K562 (cell line): ENCODE measurements around the gene MAB21L3. TPM values are rescaled to one million over a fixed set of nuclear protein-coding genes. Genes with fewer than 3 reads are reported as not detected.

Source experiments
- ATAC-seq: fragments of 200-7000 bp; cut with Tn5 transposase; 3 replicates; pipeline ENCODE4 v1.9.1; 2020; ENCODE audit warnings: moderate library complexity
- BruUV-seq: library from RNA; stranded (reverse); fragments of 400-500 nt; replicated peaks from 2 replicates; lab custom pipeline; 2021; lab: Mats Ljungman, UMichigan
- CTCF ChIA-PET: fragments of 300-600 bp; formaldehyde crosslinking; extraction: SDS; loops from one replicate; lab custom pipeline; 2021; ENCODE audit warnings: low intra/inter-chr PET ratio; lab: Yijun Ruan, JAX
- POLR2A ChIA-PET: fragments of 300-600, 350-650 bp; sonication (Branson Sonifier 250); formaldehyde crosslinking; extraction: SDS; loops from one replicate; lab custom pipeline; 2021; ENCODE audit warnings: antibody characterized with exemption, inconsistent platforms; lab: Yijun Ruan, JAX
- DNase-seq, 4 experiments: peaks; one replicate each; pipeline versions ENCODE4 v3.0.0 to v3.0.0-alpha.2; 2011 to 2018; ENCODE audit warnings: low spot score in 3 of 4, mixed read lengths in 3 of 4; ENCODE audit errors: extremely low read depth in 1 of 4
- FAIRE-seq: peaks from 2 replicates; lab custom pipeline; 2011; peaks lifted over from hg19 to GRCh38; lab: Jason Lieb, UNC
- H2AFZ ChIP-seq: 2 replicates; pipeline ENCODE4 v1.6.0; 2011; ENCODE audit warnings: low read depth, low read length, control low read depth, inconsistent platforms
- H3K27ac ChIP-seq: fragments of 200-600 bp; 3 replicates; pipeline ENCODE4 v1.8.0; 2011; ENCODE audit warnings: low read depth, mild to moderate bottlenecking, control low read depth, inconsistent platforms, low read length, moderate library complexity, mixed read lengths; ENCODE audit errors: extremely low read depth
- H3K27me3 ChIP-seq, 2 experiments: fragments of 300-600 bp in 1 of 2; 2 replicates in 1 of 2; 3 replicates in 1 of 2; pipeline versions ENCODE4 v1.6.0 to v1.8.0; 2011; ENCODE audit warnings: inconsistent platforms in 2 of 2, low read length in 2 of 2, mild to moderate bottlenecking in 1 of 2, mixed read lengths in 1 of 2, moderate library complexity in 1 of 2; ENCODE audit not compliant: control insufficient read depth in 2 of 2, insufficient read depth in 2 of 2
- H3K36me3 ChIP-seq: fragments of 300-600 bp; 3 replicates; pipeline ENCODE4 v1.8.0; 2011; ENCODE audit warnings: mild to moderate bottlenecking, low read length, inconsistent platforms; ENCODE audit not compliant: control insufficient read depth, insufficient read depth
- H3K4me1 ChIP-seq, 2 experiments: fragments of 200-600 bp in 1 of 2; replicated peaks in 1 of 2; 2 replicates in 1 of 2; 3 replicates in 1 of 2; pipeline versions ENCODE4 v1.5.1 to v1.8.0; 2011; ENCODE audit warnings: inconsistent platforms in 2 of 2, low read length in 2 of 2, mild to moderate bottlenecking in 1 of 2, mixed read lengths in 1 of 2, moderate library complexity in 1 of 2; ENCODE audit not compliant: control insufficient read depth in 2 of 2, insufficient read depth in 2 of 2
- H3K4me2 ChIP-seq: 2 replicates; pipeline ENCODE4 v1.6.1; 2011; ENCODE audit warnings: low read length, control low read depth, inconsistent platforms, mixed read lengths; ENCODE audit not compliant: insufficient read depth
- H3K4me3 ChIP-seq: fragments of 200-600 bp; sonication (generic), shearing (Covaris generic); 2 replicates; pipeline ENCODE4 v1.5.1; 2016; ENCODE audit warnings: control low read depth, inconsistent platforms
- H3K79me2 ChIP-seq: fragments of 200-600 bp; 3 replicates; pipeline ENCODE4 v1.8.0; 2011; ENCODE audit warnings: low read length, inconsistent platforms; ENCODE audit not compliant: control insufficient read depth, insufficient read depth
- H3K9ac ChIP-seq, 2 experiments: 2 replicates each; pipeline versions ENCODE4 v1.6.0 to v1.6.1; 2011; ENCODE audit warnings: low read depth in 2 of 2, low read length in 2 of 2, control low read depth in 1 of 2, inconsistent platforms in 1 of 2, mild to moderate bottlenecking in 1 of 2, mixed read lengths in 1 of 2; ENCODE audit not compliant: insufficient read depth in 1 of 2
- H3K9me1 ChIP-seq: one replicate; pipeline ENCODE4 v1.6.0; 2011; ENCODE audit warnings: inconsistent platforms, mild to moderate bottlenecking, low read length, moderate library complexity; ENCODE audit not compliant: control insufficient read depth, insufficient read depth
- H3K9me3 ChIP-seq: replicated peaks from 2 replicates; pipeline ENCODE4 v1.5.1; 2011; ENCODE audit warnings: low read depth, low read length, inconsistent platforms; ENCODE audit not compliant: control insufficient read depth, insufficient read depth
- H4K20me1 ChIP-seq: replicated peaks from 2 replicates; pipeline ENCODE4 v1.6.1; 2011; ENCODE audit warnings: low read length, inconsistent platforms, mixed read lengths; ENCODE audit not compliant: control insufficient read depth, insufficient read depth
- COPS2 ChIP-seq: fragments of 450-650 bp; conservative IDR thresholded peaks from 2 replicates; pipeline ENCODE4 v1.6.1; 2016; ENCODE audit warnings: mild to moderate bottlenecking, moderate library complexity
- ELK3 ChIP-seq: fragments of 450-650 bp; formaldehyde crosslinking; IDR thresholded peaks from 2 replicates; pipeline ENCODE4 v1.4.0; 2020; ENCODE audit warnings: mild to moderate bottlenecking
- NFIC ChIP-seq: fragments of 450-650 bp; IDR thresholded peaks from 2 replicates; pipeline ENCODE4 v1.6.1; 2017; ENCODE audit warnings: mild to moderate bottlenecking, inconsistent platforms
- NONO ChIP-seq, 2 experiments: fragments of 200-400 bp in 1 of 2; fragments of 450-650 bp in 1 of 2; formaldehyde crosslinking in 1 of 2; IDR thresholded peaks; 2 replicates each; pipeline ENCODE4 v1.6.1; 2017; ENCODE audit warnings: low read depth in 2 of 2, mild to moderate bottlenecking in 2 of 2, moderate library complexity in 2 of 2, low read length in 1 of 2
- SNIP1 ChIP-seq: fragments of 450-650 bp; IDR thresholded peaks from 2 replicates; pipeline ENCODE4 v1.7.1; 2017; ENCODE audit warnings: low read depth, mild to moderate bottlenecking
- ZFP36 ChIP-seq: fragments of 150-350 bp; IDR thresholded peaks from 2 replicates; pipeline ENCODE4 v1.6.1; 2018; ENCODE audit warnings: low read length, low read depth; ENCODE audit not compliant: partially characterized antibody
- ZMIZ1 ChIP-seq, 2 experiments: fragments of 150-350 bp in 1 of 2; IDR thresholded peaks; 2 replicates each; pipeline ENCODE4 v1.6.1; 2012 to 2016; ENCODE audit warnings: low read depth in 2 of 2, low read length in 2 of 2, mild to moderate bottlenecking in 1 of 2, moderate library complexity in 1 of 2
- WGBS: fragments of 100-300 bp; shearing (Covaris generic); methylation state at CpG from one replicate; pipeline ENCODE4 v1.1.6; 2016; ENCODE audit warnings: low coverage, mixed read lengths; ENCODE audit not compliant: insufficient coverage; ENCODE audit errors: missing lambda C conversion rate; 5-methylcytosine and 5-hydroxymethylcytosine counted together
- in situ Hi-C: fragments of 300-500 bp; cut with MboI; formaldehyde crosslinking; loops from 4 replicates; pipeline ENCODE4 v1.15.0; 2018; ENCODE audit warnings: inconsistent platforms, mixed read lengths
- intact Hi-C: fragments of 100-400 bp; cut with micrococcal nuclease; formaldehyde crosslinking; loops from 2 replicates; pipeline ENCODE4 v1.14.2; 2022
- polyA plus RNA-seq, 8 experiments: library from polyadenylated mRNA; depleted of rRNA in 4 of 8; stranded (reverse) in 5 of 8; unstranded in 3 of 8; fragments of >200 nt; fragmentation: Nextera tagmentation in 2 of 8; fragmentation: Illumina TruSeq in 1 of 8; extraction: Ambion mirVana in 2 of 8; extraction: Trizol in 1 of 8; gene quantifications; 2 replicates each; pipeline versions ENCODE4 v1.2.1 to v1.2.3, GENCODE V29; 2011 to 2014; ENCODE audit warnings: inconsistent platforms in 1 of 8, missing spikeins in 1 of 8
- total RNA-seq, 7 experiments: library from RNA; depleted of rRNA in 6 of 7; stranded (reverse); fragments of >200 nt in 6 of 7; fragmentation: Illumina TruSeq in 2 of 7; extraction: Trizol in 2 of 7; gene quantifications; 2 replicates each; pipeline versions ENCODE4 v1.2.1 to v1.2.3, GENCODE V29; 2011 to 2021; ENCODE audit warnings: low replicate concordance in 1 of 7
- TF ChIP-seq, protein P1 (sequence below): fragments of 450-650 bp; IDR thresholded peaks from 2 replicates; pipeline ENCODE4 v1.6.1; 2018; ENCODE audit warnings: mild to moderate bottlenecking, low read depth; ENCODE audit not compliant: partially characterized antibody
- TF ChIP-seq, protein P2 (sequence below): fragments of 250-450 bp; sonication (Bioruptor Pico); IDR thresholded peaks from 2 replicates; pipeline ENCODE4 v1.8.0; 2021; ENCODE audit warnings: moderate library complexity, mild to moderate bottlenecking, inconsistent platforms
- TF ChIP-seq, protein P3 (sequence below): fragments of 250-450 bp; sonication (Bioruptor Pico); IDR thresholded peaks from 2 replicates; pipeline ENCODE4 v1.5.0; 2021; ENCODE audit warnings: mild to moderate bottlenecking, moderate library complexity

MAB21L3 gene
- total and polyA plus RNA-seq, 9 of the 15 experiments (the other 6 are each of a cell fraction or from before 2014, with no cell fraction given), result not detected

GRCh38 chr1:116164150-116164549 lies 53.0 kb downstream of the MAB21L3 start:
- H3K4me3 ChIP-seq, result no peak overlapping the region
- no peaks in the 10 kb centered on the region for H3K9me3 ChIP-seq
- ATAC-seq (no peak), DNase-seq (no peak), FAIRE-seq (no peak)
- H3K9me1 ChIP-seq, result no peaks in the 10 kb centered on the region
- H2AFZ ChIP-seq, result no peak overlapping the region
- H4K20me1 ChIP-seq, result no peaks in the 10 kb centered on the region
- H3K9ac ChIP-seq, result no peak overlapping the region
- intact Hi-C loops, result no loop called here
- ChIA-PET CTCF (no interaction called here), POLR2A (interaction anchor here (0.5 kb wide), 1 partner anchor 59 kb away, joined by 3 read pairs; no protein-coding TSS in a partner anchor)
- no peaks in the 10 kb centered on the region; the same call in 2 of the 3 replicates for H3K36me3 ChIP-seq
- no TSS peak for BruUV-seq
- no peak overlapping the region for H3K27ac ChIP-seq
- peaks cover 3 to 28% of the 10 kb centered on the region in 2 experiments; a peak in 4 of 5 replicates for H3K27me3 ChIP-seq
- H3K79me2 ChIP-seq, result no peaks in the 10 kb centered on the region
- in situ Hi-C loops, result no loop called here
- H3K4me2 ChIP-seq, result no peak overlapping the region; the same call in 1 of the 2 replicates
- H3K4me1 ChIP-seq, result peaks cover 13 to 15% of the 10 kb centered on the region in 2 experiments
- 0% methylated on average over 2 of the region's 2 CpGs for WGBS
- TF ChIP-seq COPS2 (no peak), NONO (IDR thresholded peaks at IDR 0.05; ENCODE audit: low read depth in 2 of 2, low read length in 1 of 2) (no peak), ELK3 (CRISPR knock-in tag) (no peak), SNIP1 (no peak), ZMIZ1 (IDR thresholded peaks at IDR 0.05; ENCODE audit: low read depth in 2 of 2, low read length in 2 of 2) (no peak), NFIC (no peak), ZFP36 (no peak)
- TF ChIP-seq, protein P1, sequence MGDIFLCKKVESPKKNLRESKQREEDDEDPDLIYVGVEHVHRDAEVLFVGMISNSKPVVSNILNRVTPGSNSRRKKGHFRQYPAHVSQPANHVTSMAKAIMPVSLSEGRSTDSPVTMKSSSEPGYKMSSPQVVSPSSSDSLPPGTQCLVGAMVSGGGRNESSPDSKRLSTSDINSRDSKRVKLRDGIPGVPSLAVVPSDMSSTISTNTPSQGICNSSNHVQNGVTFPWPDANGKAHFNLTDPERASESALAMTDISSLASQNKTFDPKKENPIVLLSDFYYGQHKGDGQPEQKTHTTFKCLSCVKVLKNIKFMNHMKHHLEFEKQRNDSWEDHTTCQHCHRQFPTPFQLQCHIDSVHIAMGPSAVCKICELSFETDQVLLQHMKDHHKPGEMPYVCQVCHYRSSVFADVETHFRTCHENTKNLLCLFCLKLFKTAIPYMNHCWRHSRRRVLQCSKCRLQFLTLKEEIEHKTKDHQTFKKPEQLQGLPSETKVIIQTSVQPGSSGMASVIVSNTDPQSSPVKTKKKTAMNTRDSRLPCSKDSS, result no peak
- TF ChIP-seq, protein P2, sequence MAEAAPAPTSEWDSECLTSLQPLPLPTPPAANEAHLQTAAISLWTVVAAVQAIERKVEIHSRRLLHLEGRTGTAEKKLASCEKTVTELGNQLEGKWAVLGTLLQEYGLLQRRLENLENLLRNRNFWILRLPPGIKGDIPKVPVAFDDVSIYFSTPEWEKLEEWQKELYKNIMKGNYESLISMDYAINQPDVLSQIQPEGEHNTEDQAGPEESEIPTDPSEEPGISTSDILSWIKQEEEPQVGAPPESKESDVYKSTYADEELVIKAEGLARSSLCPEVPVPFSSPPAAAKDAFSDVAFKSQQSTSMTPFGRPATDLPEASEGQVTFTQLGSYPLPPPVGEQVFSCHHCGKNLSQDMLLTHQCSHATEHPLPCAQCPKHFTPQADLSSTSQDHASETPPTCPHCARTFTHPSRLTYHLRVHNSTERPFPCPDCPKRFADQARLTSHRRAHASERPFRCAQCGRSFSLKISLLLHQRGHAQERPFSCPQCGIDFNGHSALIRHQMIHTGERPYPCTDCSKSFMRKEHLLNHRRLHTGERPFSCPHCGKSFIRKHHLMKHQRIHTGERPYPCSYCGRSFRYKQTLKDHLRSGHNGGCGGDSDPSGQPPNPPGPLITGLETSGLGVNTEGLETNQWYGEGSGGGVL (CRISPR knock-in tag), result no peak
- TF ChIP-seq, protein P3, sequence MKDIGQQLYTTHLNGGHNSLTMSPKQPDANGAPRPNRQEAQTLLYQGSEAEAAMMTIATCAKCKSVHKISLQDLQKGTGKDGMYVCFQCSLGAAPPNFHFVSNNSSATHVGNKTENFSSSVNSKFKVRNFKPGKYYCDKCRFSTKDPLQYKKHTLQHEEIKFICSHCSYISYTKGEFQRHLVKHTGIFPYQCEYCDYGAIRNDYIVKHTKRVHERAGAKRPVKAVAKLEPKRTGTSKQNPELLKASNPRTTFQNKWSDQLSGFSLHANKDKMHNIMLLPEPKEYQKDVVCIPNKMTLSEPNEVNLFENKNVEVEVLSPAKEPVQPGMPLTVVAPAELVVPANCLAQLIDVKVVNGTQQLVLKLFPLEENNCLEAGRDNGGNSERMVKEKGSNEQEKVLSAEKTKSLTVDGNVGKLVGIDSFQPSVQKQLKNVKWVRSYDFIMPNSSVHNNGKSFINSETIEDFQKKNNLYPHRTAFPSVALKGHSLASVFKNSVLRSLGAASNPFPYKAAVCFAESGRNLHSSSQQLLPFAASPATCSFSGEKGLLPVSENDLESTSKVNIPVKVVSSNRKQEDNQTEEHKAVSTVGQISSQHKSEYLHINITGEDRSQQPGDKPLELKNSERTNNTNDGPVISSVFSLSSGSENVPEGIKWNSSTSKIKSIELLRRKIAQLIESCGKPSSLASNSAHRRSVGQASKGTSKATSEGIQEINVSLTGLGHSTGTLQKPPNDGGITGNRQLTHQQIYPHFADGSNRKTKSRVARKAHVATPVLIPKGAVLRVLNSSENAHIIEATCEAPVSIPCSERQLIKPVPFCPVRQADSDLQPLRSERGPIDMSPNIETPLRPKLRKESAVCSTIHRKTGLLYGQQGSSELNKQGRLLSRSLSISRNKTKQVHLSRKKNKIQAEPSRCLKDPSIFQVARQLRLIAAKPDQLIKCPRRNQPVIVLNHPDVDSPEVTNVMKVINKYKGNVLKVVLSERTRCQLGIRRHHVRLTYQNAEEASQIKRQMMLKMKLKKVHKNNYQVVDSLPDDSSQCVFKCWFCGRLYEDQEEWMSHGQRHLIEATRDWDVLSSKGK, result no peak
